ENCODE measurements around the gene ATF7IP.

DNA sequence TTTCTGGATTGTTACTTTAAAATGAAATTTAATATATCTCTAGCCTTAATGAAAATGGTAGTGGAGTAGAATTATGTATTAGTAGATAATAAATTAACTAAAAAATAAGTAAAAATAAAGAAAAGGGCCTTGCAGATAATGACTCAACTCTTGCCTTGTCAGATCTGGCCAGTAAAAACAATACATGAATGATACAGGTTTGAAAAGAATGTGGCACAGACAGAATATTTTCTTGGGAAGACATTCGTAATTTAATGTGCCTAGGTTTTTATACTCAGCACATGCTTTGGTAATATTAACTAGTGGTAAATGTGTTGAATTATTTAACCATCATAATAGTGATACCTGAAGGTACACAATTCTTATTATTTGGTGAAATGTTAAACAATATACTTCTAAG is 28.3 kb downstream of the ATF7IP start:
- TF ChIP-seq, protein P1, sequence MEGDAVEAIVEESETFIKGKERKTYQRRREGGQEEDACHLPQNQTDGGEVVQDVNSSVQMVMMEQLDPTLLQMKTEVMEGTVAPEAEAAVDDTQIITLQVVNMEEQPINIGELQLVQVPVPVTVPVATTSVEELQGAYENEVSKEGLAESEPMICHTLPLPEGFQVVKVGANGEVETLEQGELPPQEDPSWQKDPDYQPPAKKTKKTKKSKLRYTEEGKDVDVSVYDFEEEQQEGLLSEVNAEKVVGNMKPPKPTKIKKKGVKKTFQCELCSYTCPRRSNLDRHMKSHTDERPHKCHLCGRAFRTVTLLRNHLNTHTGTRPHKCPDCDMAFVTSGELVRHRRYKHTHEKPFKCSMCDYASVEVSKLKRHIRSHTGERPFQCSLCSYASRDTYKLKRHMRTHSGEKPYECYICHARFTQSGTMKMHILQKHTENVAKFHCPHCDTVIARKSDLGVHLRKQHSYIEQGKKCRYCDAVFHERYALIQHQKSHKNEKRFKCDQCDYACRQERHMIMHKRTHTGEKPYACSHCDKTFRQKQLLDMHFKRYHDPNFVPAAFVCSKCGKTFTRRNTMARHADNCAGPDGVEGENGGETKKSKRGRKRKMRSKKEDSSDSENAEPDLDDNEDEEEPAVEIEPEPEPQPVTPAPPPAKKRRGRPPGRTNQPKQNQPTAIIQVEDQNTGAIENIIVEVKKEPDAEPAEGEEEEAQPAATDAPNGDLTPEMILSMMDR (IDR thresholded peaks at IDR 0.05): no peak
- no peak for TF ChIP-seq POLR2AphosphoS5 (IDR thresholded peaks at IDR 0.05; ENCODE audit: insufficient read depth in 1 of 2, low read depth in 1 of 2)

All from vagina (tissue), 2 donors.